Measurements from ENCODE around the gene TSC2.

The TSC2 gene

GRCh38 chr16:2091547-2092255 lies 43.9 kb downstream of the TSC2 start:
- H3K4me3 ChIP-seq (ENCODE audit: low read depth, low read length, poor library complexity, severe bottlenecking) = no peak overlapping the region
- H3K9me3 ChIP-seq (ENCODE audit: low read length) = no peaks in the 10 kb centered on the region
- no peaks in the 10 kb centered on the region for H3K79me2 ChIP-seq (ENCODE audit: insufficient read depth, low read length)
- H3K27me3 ChIP-seq (ENCODE audit: insufficient read depth, low read length) = no peaks in the 10 kb centered on the region
- H3K9ac ChIP-seq (ENCODE audit: low read length) = no peak overlapping the region
- H2AFZ ChIP-seq (ENCODE audit: low read length) = no peak overlapping the region
- peaks cover 13% of the 10 kb centered on the region for H3K4me1 ChIP-seq (ENCODE audit: insufficient read depth, low read length, severe bottlenecking)
- no peaks in the 10 kb centered on the region; the same call in 1 of the 2 replicates for H3F3A ChIP-seq (ENCODE audit: insufficient read depth, low read length)
- H4K20me1 ChIP-seq (ENCODE audit: insufficient read depth, low read length) = no peaks in the 10 kb centered on the region
- H3K4me2 ChIP-seq (ENCODE audit: low read length) = peak overlapping the region; percentile 28; the same call in 1 of the 2 replicates
- H3K36me3 ChIP-seq (ENCODE audit: insufficient read depth, low read length) = peaks cover 25% of the 10 kb centered on the region; the same call in 1 of the 2 replicates
- H3K9me2 ChIP-seq (ENCODE audit: low read depth, low read length) = no peaks in the 10 kb centered on the region
- H3K27ac ChIP-seq (ENCODE audit: low read depth, low read length, poor library complexity, severe bottlenecking) = no peak overlapping the region
- TF ChIP-seq EZH2 (IDR thresholded peaks at IDR 0.05; ENCODE audit: borderline replicate concordance, low read length) = no peak
- TF ChIP-seq CTCF (IDR thresholded peaks at IDR 0.05; ENCODE audit: low read length) = no peak

- H3K9me2 ChIP-seq (ENCODE audit: low read depth, low read length) = no peaks in the 10 kb centered on the region
- H3K4me1 ChIP-seq (ENCODE audit: insufficient read depth, low read length, severe bottlenecking) = peaks cover 8% of the 10 kb centered on the region
- H3K4me2 ChIP-seq (ENCODE audit: low read length) = no peak overlapping the region
- H3K4me3 ChIP-seq (ENCODE audit: low read depth, low read length, poor library complexity, severe bottlenecking) = no peak overlapping the region
- H3K9me3 ChIP-seq (ENCODE audit: low read length) = no peaks in the 10 kb centered on the region
- no peak overlapping the region for H3K9ac ChIP-seq (ENCODE audit: low read length)
- no peaks in the 10 kb centered on the region for H3K79me2 ChIP-seq (ENCODE audit: insufficient read depth, low read length)
- H4K20me1 ChIP-seq (ENCODE audit: insufficient read depth, low read length) = no peaks in the 10 kb centered on the region
- TF ChIP-seq CTCF (IDR thresholded peaks at IDR 0.05; ENCODE audit: low read length) = no peak
- no peak for TF ChIP-seq EZH2 (IDR thresholded peaks at IDR 0.05; ENCODE audit: borderline replicate concordance, low read length)
- no peaks in the 10 kb centered on the region; the same call in 1 of the 2 replicates for H3F3A ChIP-seq (ENCODE audit: insufficient read depth, low read length)
- H3K27me3 ChIP-seq (ENCODE audit: insufficient read depth, low read length) = no peaks in the 10 kb centered on the region
- H2AFZ ChIP-seq (ENCODE audit: low read length) = no peak overlapping the region
- H3K27ac ChIP-seq (ENCODE audit: low read depth, low read length, poor library complexity, severe bottlenecking) = no peak overlapping the region
- peaks cover 21% of the 10 kb centered on the region; the same call in 1 of the 2 replicates for H3K36me3 ChIP-seq (ENCODE audit: insufficient read depth, low read length)
Measured at GRCh38 chr16:2092256-2092620, 44.5 kb downstream of the TSC2 start.

- Histone ChIP-seq H3K9me2 (ENCODE audit: low read depth, low read length) (no peaks in the 10 kb centered on the region), H3K36me3 (ENCODE audit: insufficient read depth, low read length) (peaks cover 17% of the 10 kb centered on the region; the same call in 1 of the 2 replicates), H3K79me2 (ENCODE audit: insufficient read depth, low read length) (no peaks in the 10 kb centered on the region), H3K27me3 (ENCODE audit: insufficient read depth, low read length) (no peaks in the 10 kb centered on the region), H3K4me1 (ENCODE audit: insufficient read depth, low read length, severe bottlenecking) (peaks cover 6% of the 10 kb centered on the region), H3K27ac (ENCODE audit: low read depth, low read length, poor library complexity, severe bottlenecking) (no peak overlapping the region), H3K9me3 (ENCODE audit: low read length) (no peaks in the 10 kb centered on the region), H3F3A (ENCODE audit: insufficient read depth, low read length) (no peaks in the 10 kb centered on the region; the same call in 1 of the 2 replicates), H3K4me2 (ENCODE audit: low read length) (no peak overlapping the region), H4K20me1 (ENCODE audit: insufficient read depth, low read length) (no peaks in the 10 kb centered on the region), H2AFZ (ENCODE audit: low read length) (no peak overlapping the region), H3K4me3 (ENCODE audit: low read depth, low read length, poor library complexity, severe bottlenecking) (no peak overlapping the region), H3K9ac (ENCODE audit: low read length) (no peak overlapping the region)
- no peak for TF ChIP-seq CTCF (IDR thresholded peaks at IDR 0.05; ENCODE audit: low read length)
- TF ChIP-seq EZH2 (IDR thresholded peaks at IDR 0.05; ENCODE audit: borderline replicate concordance, low read length) = no peak
Measured at GRCh38 chr16:2092866-2093265, 45.1 kb downstream of the TSC2 start.
